Activated CD8-positive, alpha-beta memory T cell treated with anti-CD3 and anti-CD28 coated beads, Interleukin-2, amount 10 ng/mL, durations not matched to agents 7 days and 5 days (primary cell): ENCODE results near the gene PTPRT. TPM values are rescaled to one million over a fixed set of nuclear protein-coding genes. Genes with fewer than 3 reads are reported as not detected.

ENCODE experiments used
- ATAC-seq: fragments of 150-1000 bp; cut with Tn5 transposase; one replicate; pipeline ENCODE4 v1.10.0; 2021; ENCODE audit warnings: moderate library complexity
- CTCF ChIA-PET: fragments of 350-600 bp; sonication (Branson Sonifier 250); formaldehyde crosslinking; loops from one replicate; lab custom pipeline; 2021; ENCODE audit warnings: antibody characterized with exemption; lab: Charles Lee
- DNase-seq: peaks from one replicate; pipeline ENCODE4 v3.0.0-alpha.2; 2020
- H3K27ac Mint-ChIP-seq: one replicate; pipeline ENCODE4 v1.8.0; 2021; ENCODE audit warnings: mild to moderate bottlenecking, mixed read lengths
- H3K27me3 Mint-ChIP-seq: one replicate; pipeline ENCODE4 v1.8.0; 2021; ENCODE audit warnings: mixed read lengths
- H3K36me3 Mint-ChIP-seq: one replicate; pipeline ENCODE4 v1.8.0; 2021; ENCODE audit warnings: mild to moderate bottlenecking, mixed read lengths
- H3K4me1 Mint-ChIP-seq: one replicate; pipeline ENCODE4 v1.8.0; 2021; ENCODE audit warnings: mixed read lengths
- H3K4me3 Mint-ChIP-seq: one replicate; pipeline ENCODE4 v1.8.0; 2021; ENCODE audit warnings: mild to moderate bottlenecking, moderate library complexity, mixed read lengths
- H3K9me3 Mint-ChIP-seq: one replicate; pipeline ENCODE4 v1.8.0; 2022; ENCODE audit warnings: low read depth, mixed read lengths
- total RNA-seq, 2 experiments: library from RNA; stranded (reverse); gene quantifications; one replicate each; pipeline ENCODE4 v1.2.3, GENCODE V29; 2021

Gene PTPRT
- not detected for total RNA-seq

GRCh38 chr20:43189554-43190331 is at the start of gene PTPRT:
Gene PTPRT, minus strand, starts transcription at chr20:43189906. Its CDS starts 173 bp downstream, at chr20:43189733.
- Mint-ChIP-seq H3K4me3 (no peak within 1 kb of the TSS), H3K9me3 (no peaks in the 10 kb centered on the region), H3K4me1 (no peaks in the 10 kb centered on the region), H3K27ac (no peak within 1 kb of the TSS), H3K27me3 (peaks cover 32% of the 10 kb centered on the region), H3K36me3 (no peaks in the 10 kb centered on the region)
- CTCF ChIA-PET: interaction anchor here (1.3 kb wide), 1 partner anchor 1220 kb away, joined by 3 read pairs; no protein-coding TSS in a partner anchor
- no peak for ATAC-seq
- no peak for DNase-seq

GRCh38 chr20:43238833-43239232 is 49.1 kb upstream of the PTPRT start:
- Mint-ChIP-seq H3K4me1 (no peaks in the 10 kb centered on the region), H3K9me3 (peaks cover 2% of the 10 kb centered on the region), H3K27me3 (no peaks in the 10 kb centered on the region), H3K4me3 (no peak overlapping the region), H3K36me3 (no peaks in the 10 kb centered on the region), H3K27ac (no peak overlapping the region)
- ATAC-seq (no peak), DNase-seq (no peak)
- CTCF ChIA-PET: no interaction called here

- peaks cover 2% of the 10 kb centered on the region for H3K9me3 Mint-ChIP-seq
- H3K36me3 Mint-ChIP-seq: no peaks in the 10 kb centered on the region
- H3K27ac Mint-ChIP-seq: no peak overlapping the region
- no peaks in the 10 kb centered on the region for H3K27me3 Mint-ChIP-seq
- no peak overlapping the region for H3K4me3 Mint-ChIP-seq
- DNase-seq: no peak
- no peaks in the 10 kb centered on the region for H3K4me1 Mint-ChIP-seq
- no peak for ATAC-seq
- CTCF ChIA-PET: no interaction called here
Measured at GRCh38 chr20:43238266-43238665, 48.6 kb upstream of the PTPRT start.

- H3K4me3 Mint-ChIP-seq: no peak overlapping the region
- peaks cover 2% of the 10 kb centered on the region for H3K9me3 Mint-ChIP-seq
- no peaks in the 10 kb centered on the region for H3K36me3 Mint-ChIP-seq
- no peaks in the 10 kb centered on the region for H3K27me3 Mint-ChIP-seq
- no peak overlapping the region for H3K27ac Mint-ChIP-seq
- CTCF ChIA-PET: no interaction called here
- no peak for DNase-seq
- ATAC-seq: no peak
- H3K4me1 Mint-ChIP-seq: no peaks in the 10 kb centered on the region
Measured at GRCh38 chr20:43237651-43238168, 48.0 kb upstream of the PTPRT start.

GRCh38 chr20:43235998-43236397 is 46.3 kb upstream of the PTPRT start:
- no peak overlapping the region for H3K27ac Mint-ChIP-seq
- no peaks in the 10 kb centered on the region for H3K4me1 Mint-ChIP-seq
- no peak for DNase-seq
- no peak overlapping the region for H3K4me3 Mint-ChIP-seq
- CTCF ChIA-PET: no interaction called here
- H3K27me3 Mint-ChIP-seq: no peaks in the 10 kb centered on the region
- H3K36me3 Mint-ChIP-seq: no peaks in the 10 kb centered on the region
- ATAC-seq: no peak
- peaks cover 2% of the 10 kb centered on the region for H3K9me3 Mint-ChIP-seq

- Mint-ChIP-seq H3K27me3 (no peaks in the 10 kb centered on the region), H3K4me1 (no peaks in the 10 kb centered on the region), H3K4me3 (no peak overlapping the region), H3K36me3 (no peaks in the 10 kb centered on the region), H3K27ac (no peak overlapping the region), H3K9me3 (no peaks in the 10 kb centered on the region)
- ATAC-seq (no peak), DNase-seq (no peak)
- CTCF ChIA-PET: no interaction called here
Measured at GRCh38 chr20:43231829-43232228, 42.1 kb upstream of the PTPRT start.

- no peak for DNase-seq
- CTCF ChIA-PET: interaction anchor here (0.6 kb wide), 1 partner anchor 1197 kb away, joined by 3 read pairs; no protein-coding TSS in a partner anchor
- Mint-ChIP-seq H3K27me3 (no peaks in the 10 kb centered on the region), H3K9me3 (no peaks in the 10 kb centered on the region), H3K4me3 (no peak overlapping the region), H3K36me3 (no peaks in the 10 kb centered on the region), H3K27ac (no peak overlapping the region), H3K4me1 (no peaks in the 10 kb centered on the region)
- ATAC-seq: no peak
Measured at GRCh38 chr20:43229696-43230095, 40.0 kb upstream of the PTPRT start.

- H3K4me1 Mint-ChIP-seq: no peaks in the 10 kb centered on the region
- H3K36me3 Mint-ChIP-seq: no peaks in the 10 kb centered on the region
- H3K27me3 Mint-ChIP-seq: no peaks in the 10 kb centered on the region
- ATAC-seq: no peak
- DNase-seq: no peak
- CTCF ChIA-PET: no interaction called here
- H3K27ac Mint-ChIP-seq: no peak overlapping the region
- H3K4me3 Mint-ChIP-seq: no peak overlapping the region
- no peaks in the 10 kb centered on the region for H3K9me3 Mint-ChIP-seq
Measured at GRCh38 chr20:43220612-43221011, 30.9 kb upstream of the PTPRT start.

DNA sequence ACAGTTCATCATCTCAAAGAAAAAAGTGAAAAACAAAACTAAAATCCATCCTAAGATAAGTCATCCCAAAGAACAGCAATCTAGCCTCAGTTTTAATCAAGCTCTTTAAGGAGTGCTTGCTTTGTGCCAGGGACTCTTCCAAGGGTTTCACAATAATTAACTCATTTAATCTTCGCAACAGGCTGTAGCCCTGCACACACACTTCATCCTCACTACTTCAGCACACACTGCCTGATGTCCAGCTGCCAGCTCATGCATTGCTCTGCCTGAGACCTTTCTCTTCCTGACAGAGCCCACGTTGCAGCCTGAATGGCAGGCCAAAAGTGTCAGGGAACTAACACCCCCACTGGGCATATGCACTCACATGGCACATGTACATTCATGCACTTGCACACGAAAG is 21.2 kb upstream of the PTPRT start:
- Mint-ChIP-seq H3K27me3 (no peaks in the 10 kb centered on the region), H3K36me3 (no peaks in the 10 kb centered on the region), H3K4me1 (no peaks in the 10 kb centered on the region), H3K9me3 (peaks cover 2% of the 10 kb centered on the region), H3K4me3 (no peak overlapping the region), H3K27ac (no peak overlapping the region)
- DNase-seq (no peak), ATAC-seq (no peak)
- CTCF ChIA-PET: no interaction called here

GRCh38 chr20:43209831-43210230 is 20.1 kb upstream of the PTPRT start:
- CTCF ChIA-PET: no interaction called here
- no peak for ATAC-seq
- DNase-seq: no peak
- H3K9me3 Mint-ChIP-seq: peaks cover 2% of the 10 kb centered on the region
- H3K36me3 Mint-ChIP-seq: no peaks in the 10 kb centered on the region
- H3K4me3 Mint-ChIP-seq: no peak overlapping the region
- no peaks in the 10 kb centered on the region for H3K4me1 Mint-ChIP-seq
- H3K27ac Mint-ChIP-seq: no peak overlapping the region
- no peaks in the 10 kb centered on the region for H3K27me3 Mint-ChIP-seq

DNA sequence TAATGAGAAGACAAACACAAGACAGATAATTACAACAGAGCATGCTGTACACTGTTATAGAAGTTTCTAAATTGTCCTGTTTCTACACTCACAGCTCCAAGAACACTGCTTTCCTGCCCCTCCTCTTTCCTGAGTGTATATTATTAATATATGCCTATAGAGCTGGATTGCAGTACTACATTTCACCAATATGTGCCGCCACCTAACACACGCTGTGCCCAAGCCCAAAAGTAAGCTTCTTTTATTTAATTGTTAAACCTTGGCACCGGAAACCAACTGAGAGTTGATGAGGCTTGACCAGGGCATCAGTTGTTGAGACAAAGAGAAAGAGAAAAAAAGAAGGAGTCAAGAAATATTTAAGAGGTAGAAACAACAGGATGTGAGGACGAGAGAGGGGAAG is 16.0 kb upstream of the PTPRT start:
- H3K4me3 Mint-ChIP-seq: no peak overlapping the region
- H3K27ac Mint-ChIP-seq: no peak overlapping the region
- H3K9me3 Mint-ChIP-seq: peaks cover 2% of the 10 kb centered on the region
- H3K4me1 Mint-ChIP-seq: no peaks in the 10 kb centered on the region
- no peaks in the 10 kb centered on the region for H3K36me3 Mint-ChIP-seq
- CTCF ChIA-PET: no interaction called here
- DNase-seq (no peak), ATAC-seq (no peak)
- H3K27me3 Mint-ChIP-seq: no peaks in the 10 kb centered on the region

- CTCF ChIA-PET: no interaction called here
Measured at GRCh38 chr20:43202100-43202499, 12.4 kb upstream of the PTPRT start.

DNA sequence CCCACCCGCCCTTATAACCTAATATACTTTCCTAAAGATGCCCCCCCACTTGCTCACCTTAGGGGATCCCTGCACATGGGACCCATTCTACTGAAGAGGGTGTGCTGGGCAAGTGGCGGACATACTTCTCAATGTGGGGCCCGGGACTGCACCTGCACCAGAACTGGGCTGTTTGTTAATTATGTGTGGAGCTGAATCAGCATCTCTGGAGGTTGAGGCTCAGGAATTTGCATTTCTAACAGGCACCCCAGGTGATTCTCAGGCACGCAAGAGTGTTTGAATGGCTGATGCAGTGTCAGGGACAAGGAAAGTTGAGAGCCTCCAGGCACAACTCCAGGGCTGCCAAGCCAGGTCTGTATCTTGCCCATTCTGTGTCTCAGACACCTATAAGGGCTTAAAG is 8.9 kb upstream of the PTPRT start:
- H3K36me3 Mint-ChIP-seq: no peaks in the 10 kb centered on the region
- H3K27ac Mint-ChIP-seq: no peak overlapping the region
- ATAC-seq (no peak), DNase-seq (no peak)
- H3K27me3 Mint-ChIP-seq: no peaks in the 10 kb centered on the region
- no peak overlapping the region for H3K4me3 Mint-ChIP-seq
- CTCF ChIA-PET: interaction anchor here (1.5 kb wide), 1 partner anchor 11 kb away, joined by 7 read pairs; no protein-coding TSS in a partner anchor
- no peaks in the 10 kb centered on the region for H3K9me3 Mint-ChIP-seq
- H3K4me1 Mint-ChIP-seq: no peaks in the 10 kb centered on the region

More at GRCh38 chr20:43202100-43202499, 12.4 kb upstream of the PTPRT start:
- Mint-ChIP-seq H3K36me3 (no peaks in the 10 kb centered on the region), H3K27ac (no peak overlapping the region), H3K27me3 (no peaks in the 10 kb centered on the region), H3K4me1 (no peaks in the 10 kb centered on the region), H3K4me3 (no peak overlapping the region), H3K9me3 (no peaks in the 10 kb centered on the region)
- DNase-seq (no peak), ATAC-seq (no peak)

GRCh38 chr20:43196243-43196642 is 6.5 kb upstream of the PTPRT start:
- Mint-ChIP-seq H3K27me3 (peaks cover 3% of the 10 kb centered on the region), H3K36me3 (no peaks in the 10 kb centered on the region), H3K4me1 (no peaks in the 10 kb centered on the region), H3K27ac (no peak overlapping the region), H3K9me3 (no peaks in the 10 kb centered on the region), H3K4me3 (no peak overlapping the region)
- no peak for DNase-seq
- CTCF ChIA-PET: no interaction called here
- ATAC-seq: no peak
